HUES6 (cell line): ENCODE results near the gene GMDS.

Experiments used
- H3K27ac ChIP-seq: 2 replicates; pipeline ENCODE4 v1.7.0; 2013; ENCODE audit warnings: low read depth, mild to moderate bottlenecking, low read length, inconsistent platforms
- H3K27me3 ChIP-seq: 2 replicates; pipeline ENCODE4 v1.6.1; 2013; ENCODE audit warnings: low read length; ENCODE audit not compliant: control insufficient read depth, insufficient read depth
- H3K36me3 ChIP-seq: 2 replicates; pipeline ENCODE4 v1.6.1; 2013; ENCODE audit warnings: low read length; ENCODE audit not compliant: control insufficient read depth, insufficient read depth
- H3K4me1 ChIP-seq: 2 replicates; pipeline ENCODE4 v1.6.1; 2013; ENCODE audit warnings: low read length; ENCODE audit not compliant: control insufficient read depth, insufficient read depth
- H3K4me3 ChIP-seq: 2 replicates; pipeline ENCODE4 v1.5.1; 2013; ENCODE audit warnings: low read depth, low read length
- H3K9ac ChIP-seq: one replicate; pipeline ENCODE4 v1.6.1; 2013; ENCODE audit warnings: mild to moderate bottlenecking, low read length
- H3K9me3 ChIP-seq: 2 replicates; pipeline ENCODE4 v1.6.1; 2013; ENCODE audit warnings: low read depth, low read length; ENCODE audit not compliant: control insufficient read depth, insufficient read depth

The GMDS gene

DNA sequence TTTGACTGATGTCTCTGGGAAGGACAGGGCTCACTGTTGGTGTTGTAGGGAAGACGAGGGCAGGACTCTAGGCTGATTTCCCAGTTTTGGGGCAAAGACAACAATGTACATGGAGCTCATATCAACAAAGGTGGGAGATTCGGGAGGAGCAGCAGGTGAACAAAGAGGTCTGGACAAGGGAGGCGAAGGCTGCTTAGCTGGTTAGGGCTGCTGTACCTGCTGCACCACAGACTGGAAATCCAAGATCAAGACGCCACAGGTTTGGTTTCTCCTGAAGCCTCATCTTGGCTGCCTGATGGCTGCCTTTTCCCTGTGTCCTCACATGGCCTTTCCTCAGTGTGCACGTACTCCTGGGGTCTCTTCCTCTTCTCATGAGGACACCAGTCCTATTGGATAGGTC lies 348.5 kb downstream of the GMDS start:
- no peaks in the 10 kb centered on the region for H3K36me3 ChIP-seq
- no peaks in the 10 kb centered on the region for H3K9me3 ChIP-seq
- H3K27ac ChIP-seq, result no peak overlapping the region
- no peaks in the 10 kb centered on the region for H3K27me3 ChIP-seq
- H3K9ac ChIP-seq, result no peak overlapping the region
- H3K4me3 ChIP-seq, result no peak overlapping the region
- H3K4me1 ChIP-seq, result peaks cover 4% of the 10 kb centered on the region; the same call in 1 of the 2 replicates

GRCh38 chr6:1895721-1896120 lies 349.7 kb downstream of the GMDS start:
- Histone ChIP-seq H3K27me3 (no peaks in the 10 kb centered on the region), H3K27ac (no peak overlapping the region), H3K4me1 (no peaks in the 10 kb centered on the region; the same call in 1 of the 2 replicates), H3K9me3 (no peaks in the 10 kb centered on the region), H3K36me3 (no peaks in the 10 kb centered on the region), H3K9ac (no peak overlapping the region), H3K4me3 (no peak overlapping the region)

DNA sequence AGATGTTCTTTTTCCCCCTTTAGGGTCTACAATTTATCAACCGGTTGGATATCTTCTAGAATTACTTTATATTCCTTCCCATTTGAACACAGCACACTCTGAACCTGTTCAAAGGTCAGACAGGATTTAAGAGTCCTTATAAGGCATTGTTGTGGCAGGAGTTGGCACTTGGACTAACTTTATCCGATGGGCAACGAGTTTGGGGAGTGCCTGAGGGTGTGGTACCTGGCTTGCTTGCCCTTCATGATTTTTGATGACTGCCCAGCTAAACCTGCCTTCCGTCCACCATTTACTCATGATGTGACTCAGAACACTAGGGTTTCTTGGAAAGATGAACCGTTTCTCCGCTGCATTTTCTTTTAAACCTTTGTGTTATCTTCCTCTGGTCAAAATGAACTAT lies 350.5 kb downstream of the GMDS start:
- no peak overlapping the region for H3K9ac ChIP-seq

DNA sequence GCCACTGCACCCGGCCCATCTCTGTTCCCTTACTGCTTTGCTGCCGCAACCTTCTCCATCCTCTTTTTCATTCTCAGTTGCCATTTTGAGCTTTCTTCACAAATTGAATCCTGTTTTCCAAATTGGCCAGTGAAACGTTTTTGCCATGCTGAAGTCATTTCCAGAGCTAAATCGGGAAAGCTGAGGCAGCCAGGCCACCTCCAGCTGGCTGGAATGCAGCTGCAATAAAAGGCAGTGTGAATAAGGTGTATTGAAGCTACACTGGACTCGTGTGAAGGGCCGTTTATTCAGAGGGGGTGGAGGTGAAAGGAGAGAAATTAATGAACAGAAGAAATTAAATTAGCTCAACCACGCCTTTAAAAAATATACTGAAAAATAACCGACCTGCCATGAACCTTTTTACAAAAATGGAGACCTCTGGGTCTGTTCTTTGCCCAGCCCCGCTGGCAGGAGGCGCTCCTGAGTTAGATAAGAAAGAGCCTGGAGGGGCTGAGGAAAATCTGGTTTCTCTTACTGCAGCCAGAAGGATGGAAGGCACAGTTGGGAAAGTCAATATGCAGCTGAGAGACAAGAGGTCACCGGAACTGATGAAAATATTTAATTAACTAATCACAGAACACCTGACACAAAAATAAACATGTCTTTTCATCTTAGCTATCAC lies 351.8 kb downstream of the GMDS start:
- H3K36me3 ChIP-seq, result no peaks in the 10 kb centered on the region
- H3K9me3 ChIP-seq, result no peaks in the 10 kb centered on the region
- H3K27ac ChIP-seq, result no peak overlapping the region
- H3K9ac ChIP-seq, result no peak overlapping the region
- no peak overlapping the region for H3K4me3 ChIP-seq
- no peaks in the 10 kb centered on the region for H3K27me3 ChIP-seq
- no peaks in the 10 kb centered on the region; the same call in 1 of the 2 replicates for H3K4me1 ChIP-seq

More for the DNA sequence above, 350.5 kb downstream of the GMDS start:
- H3K27me3 ChIP-seq, result no peaks in the 10 kb centered on the region
- no peak overlapping the region for H3K27ac ChIP-seq
- H3K36me3 ChIP-seq, result no peaks in the 10 kb centered on the region
- H3K4me1 ChIP-seq, result no peaks in the 10 kb centered on the region; the same call in 1 of the 2 replicates
- no peaks in the 10 kb centered on the region for H3K9me3 ChIP-seq
- no peak overlapping the region for H3K4me3 ChIP-seq

DNA sequence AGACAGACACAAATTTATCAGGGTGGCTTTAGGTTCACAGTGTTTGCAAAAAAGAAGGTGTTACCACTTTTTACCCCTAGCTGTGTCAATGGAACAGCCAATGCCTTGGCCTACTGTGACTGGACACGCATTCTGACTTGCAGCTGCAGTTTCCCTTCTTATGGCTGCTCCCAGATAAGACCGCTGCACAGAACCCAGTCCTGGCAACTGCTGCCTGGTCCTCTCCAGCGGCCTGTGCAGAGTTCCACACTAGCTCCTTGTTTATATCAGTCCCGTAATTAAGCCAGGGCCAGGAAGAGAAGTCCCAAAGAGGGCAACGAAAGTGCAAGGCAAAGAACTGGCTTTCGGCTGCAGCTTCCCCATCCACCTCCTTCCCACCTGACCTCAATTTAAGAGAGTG lies 352.7 kb downstream of the GMDS start:
- no peaks in the 10 kb centered on the region for H3K27me3 ChIP-seq
- no peak overlapping the region for H3K4me3 ChIP-seq
- no peaks in the 10 kb centered on the region; the same call in 1 of the 2 replicates for H3K4me1 ChIP-seq
- H3K27ac ChIP-seq, result no peak overlapping the region
- H3K9ac ChIP-seq, result no peak overlapping the region
- no peaks in the 10 kb centered on the region for H3K9me3 ChIP-seq
- H3K36me3 ChIP-seq, result no peaks in the 10 kb centered on the region

GRCh38 chr6:1890987-1891386 lies 354.4 kb downstream of the GMDS start:
- H3K9ac ChIP-seq, result no peak overlapping the region
- no peak overlapping the region for H3K27ac ChIP-seq
- no peaks in the 10 kb centered on the region for H3K27me3 ChIP-seq
- no peaks in the 10 kb centered on the region; the same call in 1 of the 2 replicates for H3K4me1 ChIP-seq
- H3K36me3 ChIP-seq, result no peaks in the 10 kb centered on the region
- no peaks in the 10 kb centered on the region for H3K9me3 ChIP-seq
- H3K4me3 ChIP-seq, result no peak overlapping the region

DNA sequence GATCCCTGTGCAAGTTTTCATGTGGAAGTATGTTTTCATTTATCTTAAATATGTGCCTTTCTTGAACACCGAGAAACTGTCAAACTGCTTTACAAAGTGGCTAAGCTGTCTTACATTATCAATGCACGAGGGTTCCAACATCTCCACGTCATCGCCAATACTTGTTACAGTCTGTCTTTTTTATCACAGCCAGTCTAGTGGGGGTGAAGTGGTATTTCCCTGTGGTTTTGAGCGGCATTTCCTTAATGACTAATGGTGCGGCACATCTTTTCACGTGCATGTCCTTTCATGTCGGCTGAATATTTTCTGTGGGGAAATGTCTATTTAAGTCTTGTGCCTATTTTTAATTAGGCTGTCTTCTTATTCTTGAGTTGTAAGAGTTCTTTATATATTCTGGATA lies 355.3 kb downstream of the GMDS start:
- H3K27me3 ChIP-seq, result no peaks in the 10 kb centered on the region
- H3K9ac ChIP-seq, result no peak overlapping the region
- peaks cover 6% of the 10 kb centered on the region; the same call in 1 of the 2 replicates for H3K4me1 ChIP-seq
- H3K4me3 ChIP-seq, result no peak overlapping the region
- no peaks in the 10 kb centered on the region for H3K9me3 ChIP-seq
- no peak overlapping the region for H3K27ac ChIP-seq
- no peaks in the 10 kb centered on the region for H3K36me3 ChIP-seq

GRCh38 chr6:1885576-1886011 lies 359.8 kb downstream of the GMDS start:
- H3K36me3 ChIP-seq, result no peaks in the 10 kb centered on the region
- no peaks in the 10 kb centered on the region for H3K27me3 ChIP-seq
- H3K27ac ChIP-seq, result no peak overlapping the region

GRCh38 chr6:1884313-1884712 lies 361.1 kb downstream of the GMDS start:
- Histone ChIP-seq H3K9me3 (no peaks in the 10 kb centered on the region), H3K27me3 (no peaks in the 10 kb centered on the region), H3K36me3 (no peaks in the 10 kb centered on the region), H3K27ac (no peak overlapping the region), H3K4me1 (peaks cover 6% of the 10 kb centered on the region; the same call in 1 of the 2 replicates), H3K4me3 (no peak overlapping the region), H3K9ac (no peak overlapping the region)

More at GRCh38 chr6:1885576-1886011, 359.8 kb downstream of the GMDS start:
- H3K9ac ChIP-seq, result no peak overlapping the region
- peaks cover 6% of the 10 kb centered on the region; the same call in 1 of the 2 replicates for H3K4me1 ChIP-seq
- no peaks in the 10 kb centered on the region for H3K9me3 ChIP-seq
- no peak overlapping the region for H3K4me3 ChIP-seq

DNA sequence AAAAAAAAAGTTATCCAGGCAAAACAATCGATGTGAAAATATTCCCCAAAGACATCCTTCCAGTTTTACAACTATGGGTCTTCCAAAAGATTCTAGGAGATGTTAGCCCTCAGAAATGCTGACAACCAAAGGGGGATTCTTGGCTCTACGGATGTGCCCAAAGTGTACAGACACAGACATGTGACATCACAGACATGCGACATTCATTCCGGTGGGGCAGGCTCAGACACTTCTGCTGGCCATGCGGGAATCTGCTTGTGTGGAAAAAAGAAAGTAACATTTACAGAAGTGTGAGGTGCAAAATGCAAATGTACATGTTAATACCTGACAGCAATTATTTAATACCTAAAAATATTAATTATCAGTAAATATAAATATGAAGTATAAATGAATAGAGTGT lies 367.1 kb downstream of the GMDS start:
- Histone ChIP-seq H3K4me1 (peaks cover 6% of the 10 kb centered on the region; the same call in 1 of the 2 replicates), H3K4me3 (no peak overlapping the region), H3K27ac (no peak overlapping the region)

GRCh38 chr6:1873781-1874180 lies 371.6 kb downstream of the GMDS start:
- H3K9me3 ChIP-seq, result no peaks in the 10 kb centered on the region
- no peak overlapping the region for H3K4me3 ChIP-seq
- no peak overlapping the region for H3K27ac ChIP-seq
- H3K36me3 ChIP-seq, result no peaks in the 10 kb centered on the region
- H3K4me1 ChIP-seq, result peaks cover 50% of the 10 kb centered on the region
- H3K9ac ChIP-seq, result no peak overlapping the region
- H3K27me3 ChIP-seq, result no peaks in the 10 kb centered on the region

More for the DNA sequence above, 367.1 kb downstream of the GMDS start:
- no peak overlapping the region for H3K9ac ChIP-seq
- no peaks in the 10 kb centered on the region for H3K9me3 ChIP-seq
- no peaks in the 10 kb centered on the region for H3K36me3 ChIP-seq
- no peaks in the 10 kb centered on the region for H3K27me3 ChIP-seq
